ENCODE data around the gene CREB3L2. TPM values are rescaled to one million over a fixed set of nuclear protein-coding genes. Genes with fewer than 3 reads are reported as not detected.

The CREB3L2 gene
- total and polyA plus RNA-seq, 2 of the 13 experiments (the other 11 are each of a cell fraction or from before 2014, with no cell fraction given) = 22.1 to 41.1 TPM

DNA sequence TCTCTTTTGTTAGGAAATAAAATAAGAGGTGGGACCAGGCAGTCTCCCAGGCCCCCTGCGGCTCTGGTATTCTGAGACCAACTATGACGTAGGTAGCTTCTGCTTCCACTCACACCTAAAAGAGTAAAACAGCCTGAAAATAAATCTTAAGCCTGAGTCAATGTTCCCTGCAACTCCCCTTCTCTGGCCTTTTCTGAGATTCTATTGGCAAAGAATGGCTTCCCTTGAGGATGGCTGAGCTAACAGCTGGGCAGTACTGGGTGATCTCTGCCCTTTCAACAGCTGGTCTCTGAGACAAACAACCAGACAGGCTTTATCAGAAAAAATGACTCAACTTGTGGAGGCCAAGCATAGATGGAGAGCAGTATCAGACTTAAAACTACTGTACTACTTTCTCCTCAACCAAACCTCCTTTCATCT, 58.7 kb downstream of the CREB3L2 start:
- ATAC-seq (peak; percentile 40), FAIRE-seq (peak; percentile 59), DNase-seq (ENCODE audit: low spot score) (peak; percentile 38)
- BruUV-seq (replicated peaks) = no TSS peak
- WGBS (ENCODE audit: low lambda C conversion rate) = 83% methylated on average over 2 of the region's 2 CpGs
- Histone ChIP-seq H3K9me3 (ENCODE audit: low read length) (no peaks in the 10 kb centered on the region), H3K27me3 (ENCODE audit: control insufficient read depth in 1 of 2, insufficient read depth in 2 of 2, low read length in 2 of 2) (no peaks in the 10 kb centered on the region), H3K4me1 (ENCODE audit: insufficient read depth, low read length) (peaks cover 95% of the 10 kb centered on the region), H4K20me1 (ENCODE audit: insufficient read depth, low read length) (no peaks in the 10 kb centered on the region; the same call in 1 of the 2 replicates), H3K4me2 (ENCODE audit: low read depth, low read length) (no peak overlapping the region), H2AFZ (ENCODE audit: low read length) (no peak overlapping the region), H3K79me2 (ENCODE audit: insufficient read depth, low read length) (peaks cover 94% of the 10 kb centered on the region), H3K9ac (ENCODE audit: insufficient read depth, low read depth, low read length) (no peak overlapping the region), H3K36me3 (replicated peaks in 1 of 2; ENCODE audit: control insufficient read depth in 1 of 2, insufficient read depth in 2 of 2, low read length in 2 of 2) (peaks cover 3 to 18% of the 10 kb centered on the region in 2 experiments; a peak in 3 of 5 replicates), H3K4me3 (replicated peaks in 1 of 3; ENCODE audit: insufficient read depth in 1 of 3, low read depth in 2 of 3, low read length in 3 of 3) (no peak overlapping the region), H3K27ac (ENCODE audit: extremely low read length, insufficient read depth, low read length) (peak overlapping the region; percentile 49)
- in situ Hi-C loops (cut with HindIII; ENCODE audit: extremely low pct_ligation_motif_present, low pct_unique_long_range_greater_than_20kb) = no loop called here
- intact Hi-C loops (cut with micrococcal nuclease; ENCODE audit: unreplicated experiment) = no loop called here
- ChIA-PET CTCF (ENCODE audit: low intra/inter-chr PET ratio, low total read pairs) (no interaction called here), POLR2A (interaction anchor here (0.7 to 1.4 kb wide), 3 partner anchors 12 to 50 kb away, joined by 3 to 5 read pairs (median 5); no protein-coding TSS in a partner anchor)
- TF ChIP-seq ELF1 (CRISPR knock-in tag; IDR thresholded peaks at IDR 0.05) (no peak), HNF4A (CRISPR knock-in tag; IDR thresholded peaks at IDR 0.05) (peak; percentile 74), ARID2 (CRISPR knock-in tag; IDR thresholded peaks at IDR 0.05; ENCODE audit: borderline replicate concordance) (no peak), XBP1 (CRISPR knock-in tag; IDR thresholded peaks at IDR 0.05) (no peak), ZNF660 (CRISPR knock-in tag; IDR thresholded peaks at IDR 0.05; ENCODE audit: borderline replicate concordance, low read depth) (no peak), FOXP1 (IDR thresholded peaks at IDR 0.05) (no peak), FOXP1 (CRISPR knock-in tag; IDR thresholded peaks at IDR 0.05) (peak; percentile 13; the same call in 1 of the 2 replicates), NR1H2 (CRISPR knock-in tag; IDR thresholded peaks at IDR 0.05; ENCODE audit: borderline replicate concordance, low read depth) (no peak), MEIS1 (CRISPR knock-in tag; IDR thresholded peaks at IDR 0.05; ENCODE audit: borderline replicate concordance) (no peak), MED13 (CRISPR knock-in tag; IDR thresholded peaks at IDR 0.05) (no peak), SOX13 (IDR thresholded peaks at IDR 0.05) (no peak), SOX13 (CRISPR knock-in tag; conservative IDR thresholded peaks at IDR 0.05 in 1 of 2, IDR thresholded peaks at IDR 0.05 in 1 of 2) (0 out of 4 replicates have a peak, but pooled peaks of 1 of the 2 experiments have one; percentile 20), THAP11 (CRISPR knock-in tag; IDR thresholded peaks at IDR 0.05) (peak; percentile 44), BRCA1 (CRISPR knock-in tag; IDR thresholded peaks at IDR 0.05) (no peak), ZNF34 (CRISPR knock-in tag; IDR thresholded peaks at IDR 0.05; ENCODE audit: borderline replicate concordance) (no peak), SMARCE1 (IDR thresholded peaks at IDR 0.05; ENCODE audit: borderline replicate concordance) (no peak), ZNF510 (CRISPR knock-in tag; IDR thresholded peaks at IDR 0.05; ENCODE audit: low read depth) (no peak), ZNF652 (CRISPR knock-in tag; IDR thresholded peaks at IDR 0.05; ENCODE audit: borderline replicate concordance, low read depth) (no peak), GATA4 (IDR thresholded peaks at IDR 0.05; ENCODE audit: borderline replicate concordance, low read depth) (no peak), KAT2B (IDR thresholded peaks at IDR 0.05; ENCODE audit: borderline replicate concordance, low read depth, low read length) (no peak)
- TF ChIP-seq, protein P1, sequence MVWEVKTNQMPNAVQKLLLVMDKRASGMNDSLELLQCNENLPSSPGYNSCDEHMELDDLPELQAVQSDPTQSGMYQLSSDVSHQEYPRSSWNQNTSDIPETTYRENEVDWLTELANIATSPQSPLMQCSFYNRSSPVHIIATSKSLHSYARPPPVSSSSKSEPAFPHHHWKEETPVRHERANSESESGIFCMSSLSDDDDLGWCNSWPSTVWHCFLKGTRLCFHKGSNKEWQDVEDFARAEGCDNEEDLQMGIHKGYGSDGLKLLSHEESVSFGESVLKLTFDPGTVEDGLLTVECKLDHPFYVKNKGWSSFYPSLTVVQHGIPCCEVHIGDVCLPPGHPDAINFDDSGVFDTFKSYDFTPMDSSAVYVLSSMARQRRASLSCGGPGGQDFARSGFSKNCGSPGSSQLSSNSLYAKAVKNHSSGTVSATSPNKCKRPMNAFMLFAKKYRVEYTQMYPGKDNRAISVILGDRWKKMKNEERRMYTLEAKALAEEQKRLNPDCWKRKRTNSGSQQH (CRISPR knock-in tag; IDR thresholded peaks at IDR 0.05; ENCODE audit: low read depth) = no peak
- TF ChIP-seq, protein P2, sequence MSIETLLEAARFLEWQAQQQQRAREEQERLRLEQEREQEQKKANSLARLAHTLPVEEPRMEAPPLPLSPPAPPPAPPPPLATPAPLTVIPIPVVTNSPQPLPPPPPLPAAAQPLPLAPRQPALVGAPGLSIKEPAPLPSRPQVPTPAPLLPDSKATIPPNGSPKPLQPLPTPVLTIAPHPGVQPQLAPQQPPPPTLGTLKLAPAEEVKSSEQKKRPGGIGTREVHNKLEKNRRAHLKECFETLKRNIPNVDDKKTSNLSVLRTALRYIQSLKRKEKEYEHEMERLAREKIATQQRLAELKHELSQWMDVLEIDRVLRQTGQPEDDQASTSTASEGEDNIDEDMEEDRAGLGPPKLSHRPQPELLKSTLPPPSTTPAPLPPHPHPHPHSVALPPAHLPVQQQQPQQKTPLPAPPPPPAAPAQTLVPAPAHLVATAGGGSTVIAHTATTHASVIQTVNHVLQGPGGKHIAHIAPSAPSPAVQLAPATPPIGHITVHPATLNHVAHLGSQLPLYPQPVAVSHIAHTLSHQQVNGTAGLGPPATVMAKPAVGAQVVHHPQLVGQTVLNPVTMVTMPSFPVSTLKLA (IDR thresholded peaks at IDR 0.05) = no peak
- TF ChIP-seq, protein P3, sequence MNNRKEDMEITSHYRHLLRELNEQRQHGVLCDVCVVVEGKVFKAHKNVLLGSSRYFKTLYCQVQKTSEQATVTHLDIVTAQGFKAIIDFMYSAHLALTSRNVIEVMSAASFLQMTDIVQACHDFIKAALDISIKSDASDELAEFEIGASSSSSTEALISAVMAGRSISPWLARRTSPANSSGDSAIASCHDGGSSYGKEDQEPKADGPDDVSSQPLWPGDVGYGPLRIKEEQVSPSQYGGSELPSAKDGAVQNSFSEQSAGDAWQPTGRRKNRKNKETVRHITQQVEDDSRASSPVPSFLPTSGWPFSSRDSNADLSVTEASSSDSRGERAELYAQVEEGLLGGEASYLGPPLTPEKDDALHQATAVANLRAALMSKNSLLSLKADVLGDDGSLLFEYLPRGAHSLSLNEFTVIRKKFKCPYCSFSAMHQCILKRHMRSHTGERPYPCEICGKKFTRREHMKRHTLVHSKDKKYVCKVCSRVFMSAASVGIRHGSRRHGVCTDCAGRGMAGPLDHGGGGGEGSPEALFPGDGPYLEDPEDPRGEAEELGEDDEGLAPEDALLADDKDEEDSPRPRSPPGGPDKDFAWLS (CRISPR knock-in tag; IDR thresholded peaks at IDR 0.05; ENCODE audit: borderline replicate concordance) = no peak
